ENCODE measurements around the gene PHF1.

The PHF1 gene

DNA sequence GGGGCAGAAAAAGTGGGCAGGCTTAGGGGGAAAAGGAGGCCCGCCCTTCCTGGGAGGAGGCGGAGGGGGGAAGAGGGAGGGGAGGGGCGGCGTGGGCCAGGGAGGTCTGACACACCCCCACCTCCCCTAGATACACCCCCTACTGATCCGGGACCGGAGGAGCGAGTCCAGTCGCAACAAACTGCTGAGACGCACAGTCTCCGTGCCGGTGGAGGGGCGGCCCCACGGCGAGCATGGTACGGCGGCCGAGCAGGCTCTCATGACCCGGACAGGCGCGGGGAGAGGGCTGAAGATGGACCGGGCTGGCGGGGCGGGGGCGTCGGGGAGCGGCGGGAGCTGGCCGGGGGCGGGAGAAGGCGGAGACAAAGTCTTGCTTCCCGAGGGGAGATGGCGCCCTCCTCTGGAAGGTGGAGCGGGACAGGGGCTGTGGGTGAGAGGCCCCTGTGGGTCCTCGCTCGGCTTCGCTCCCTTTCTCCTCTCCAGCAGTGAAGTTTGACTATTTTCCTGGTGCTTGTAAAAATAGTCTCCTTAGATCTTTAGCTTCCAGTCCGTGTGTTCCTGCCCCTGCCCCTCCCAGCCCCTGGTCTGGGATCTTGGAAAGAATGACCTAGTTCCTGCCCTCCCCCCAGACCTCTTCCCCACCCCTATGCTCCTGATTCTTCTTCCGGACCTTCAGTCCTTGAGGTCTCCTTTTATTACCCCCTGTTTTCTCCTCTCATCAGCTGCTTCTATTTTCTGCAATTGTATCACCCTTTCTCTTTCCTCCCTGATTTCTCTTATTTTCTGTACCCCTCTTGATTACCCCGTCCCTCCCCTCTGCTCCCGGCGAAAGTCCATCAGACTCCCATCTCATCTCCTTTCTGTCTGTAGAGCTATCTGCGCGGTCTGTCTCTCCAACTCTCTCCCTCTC, 15.1 kb downstream of the PHF1 start:
- Histone ChIP-seq H3K36me3 (ENCODE audit: control insufficient read depth, low read length) (no peaks in the 10 kb centered on the region), H3K9me3 (ENCODE audit: control insufficient read depth, insufficient read depth, low read length) (no peaks in the 10 kb centered on the region), H3F3A (ENCODE audit: control insufficient read depth, insufficient read depth) (peaks cover 37% of the 10 kb centered on the region), H3K79me2 (ENCODE audit: control insufficient read depth, low read length) (peaks cover 44% of the 10 kb centered on the region), H3K27me3 (ENCODE audit: control insufficient read depth, low read length) (peaks cover 5% of the 10 kb centered on the region; the same call in 1 of the 2 replicates), H4K20me1 (ENCODE audit: control insufficient read depth, insufficient read depth, low read depth, low read length) (no peaks in the 10 kb centered on the region), H3K9me2 (replicated peaks; ENCODE audit: control insufficient read depth, low read length) (no peaks in the 10 kb centered on the region), H3K4me2 (ENCODE audit: low read length) (peak overlapping the region; percentile 93), H3K4me1 (ENCODE audit: control insufficient read depth, low read length) (peaks cover 46% of the 10 kb centered on the region), H3K4me3 (ENCODE audit: low read length) (peak overlapping the region; percentile 81), H3K27ac (ENCODE audit: low read depth, low read length) (peak overlapping the region; percentile 91)
- TF ChIP-seq, protein P1, sequence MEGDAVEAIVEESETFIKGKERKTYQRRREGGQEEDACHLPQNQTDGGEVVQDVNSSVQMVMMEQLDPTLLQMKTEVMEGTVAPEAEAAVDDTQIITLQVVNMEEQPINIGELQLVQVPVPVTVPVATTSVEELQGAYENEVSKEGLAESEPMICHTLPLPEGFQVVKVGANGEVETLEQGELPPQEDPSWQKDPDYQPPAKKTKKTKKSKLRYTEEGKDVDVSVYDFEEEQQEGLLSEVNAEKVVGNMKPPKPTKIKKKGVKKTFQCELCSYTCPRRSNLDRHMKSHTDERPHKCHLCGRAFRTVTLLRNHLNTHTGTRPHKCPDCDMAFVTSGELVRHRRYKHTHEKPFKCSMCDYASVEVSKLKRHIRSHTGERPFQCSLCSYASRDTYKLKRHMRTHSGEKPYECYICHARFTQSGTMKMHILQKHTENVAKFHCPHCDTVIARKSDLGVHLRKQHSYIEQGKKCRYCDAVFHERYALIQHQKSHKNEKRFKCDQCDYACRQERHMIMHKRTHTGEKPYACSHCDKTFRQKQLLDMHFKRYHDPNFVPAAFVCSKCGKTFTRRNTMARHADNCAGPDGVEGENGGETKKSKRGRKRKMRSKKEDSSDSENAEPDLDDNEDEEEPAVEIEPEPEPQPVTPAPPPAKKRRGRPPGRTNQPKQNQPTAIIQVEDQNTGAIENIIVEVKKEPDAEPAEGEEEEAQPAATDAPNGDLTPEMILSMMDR (IDR thresholded peaks at IDR 0.05; ENCODE audit: low read depth, low read length, poor library complexity, severe bottlenecking), result peak; percentile 72
- no peak for TF ChIP-seq EZH2phosphoT487 (IDR thresholded peaks at IDR 0.05; ENCODE audit: borderline replicate concordance, low read length)

DNA sequence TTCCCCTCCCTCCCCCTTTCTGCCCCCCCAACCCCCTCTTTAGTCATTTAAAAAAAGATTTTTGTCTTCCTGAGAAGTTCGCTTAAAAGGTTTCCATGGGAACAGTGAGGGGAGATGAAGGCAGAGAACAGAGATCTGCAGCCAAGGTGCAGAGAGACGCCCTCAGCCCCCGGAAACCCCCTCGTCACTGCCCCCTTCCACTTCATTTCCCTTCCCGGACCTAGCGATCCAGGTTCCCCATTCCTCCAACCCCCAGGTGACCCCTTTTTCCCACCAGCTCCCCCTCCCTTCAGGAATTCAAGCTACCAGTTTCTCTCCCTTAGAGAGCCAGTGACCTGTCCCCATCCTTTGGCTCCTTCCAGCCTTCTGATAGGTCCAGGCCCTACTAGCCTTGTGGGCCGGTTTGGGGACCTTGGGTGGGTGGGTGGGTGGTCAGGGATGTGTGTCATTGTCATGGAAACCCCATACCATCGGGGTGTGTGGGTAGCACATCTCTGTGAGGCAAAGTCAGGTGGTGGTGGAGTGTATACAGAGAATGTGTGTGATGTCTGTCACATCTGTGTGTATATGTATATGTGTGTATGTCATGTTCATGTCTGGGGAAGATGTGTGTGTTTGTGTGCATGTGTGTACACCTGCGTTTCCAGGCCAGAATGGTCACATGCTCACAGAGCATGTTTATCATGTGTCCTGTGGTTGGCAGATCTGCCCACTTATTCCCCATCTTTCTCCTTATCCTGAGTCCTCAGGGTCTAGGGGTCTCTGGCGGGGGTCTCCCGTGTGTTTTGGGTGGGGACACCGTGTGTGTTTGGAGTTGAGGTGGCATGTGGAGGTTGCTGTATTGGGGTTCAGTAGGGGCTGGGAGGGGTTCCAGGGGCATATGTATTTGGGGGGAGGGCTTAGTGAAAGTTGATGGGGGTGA, 16.0 kb downstream of the PHF1 start:
- Histone ChIP-seq H3K9me3 (ENCODE audit: control insufficient read depth, insufficient read depth, low read length) (no peaks in the 10 kb centered on the region), H3K9me2 (replicated peaks; ENCODE audit: control insufficient read depth, low read length) (no peaks in the 10 kb centered on the region), H4K20me1 (ENCODE audit: control insufficient read depth, insufficient read depth, low read depth, low read length) (no peaks in the 10 kb centered on the region), H3K27ac (ENCODE audit: low read depth, low read length) (peak overlapping the region; percentile 91), H3K4me3 (ENCODE audit: low read length) (peak overlapping the region; percentile 81), H3F3A (ENCODE audit: control insufficient read depth, insufficient read depth) (peaks cover 35% of the 10 kb centered on the region), H3K4me1 (ENCODE audit: control insufficient read depth, low read length) (peaks cover 56% of the 10 kb centered on the region), H3K27me3 (ENCODE audit: control insufficient read depth, low read length) (0 out of 2 replicates have a peak, but pooled peaks cover 2% of the 10 kb centered on the region), H3K36me3 (ENCODE audit: control insufficient read depth, low read length) (no peaks in the 10 kb centered on the region), H3K4me2 (ENCODE audit: low read length) (peak overlapping the region; percentile 93), H3K79me2 (ENCODE audit: control insufficient read depth, low read length) (peaks cover 52% of the 10 kb centered on the region)
- TF ChIP-seq EZH2phosphoT487 (IDR thresholded peaks at IDR 0.05; ENCODE audit: borderline replicate concordance, low read length), result no peak
- TF ChIP-seq, protein P1 (IDR thresholded peaks at IDR 0.05; ENCODE audit: low read depth, low read length, poor library complexity, severe bottlenecking), result no peak

DNA sequence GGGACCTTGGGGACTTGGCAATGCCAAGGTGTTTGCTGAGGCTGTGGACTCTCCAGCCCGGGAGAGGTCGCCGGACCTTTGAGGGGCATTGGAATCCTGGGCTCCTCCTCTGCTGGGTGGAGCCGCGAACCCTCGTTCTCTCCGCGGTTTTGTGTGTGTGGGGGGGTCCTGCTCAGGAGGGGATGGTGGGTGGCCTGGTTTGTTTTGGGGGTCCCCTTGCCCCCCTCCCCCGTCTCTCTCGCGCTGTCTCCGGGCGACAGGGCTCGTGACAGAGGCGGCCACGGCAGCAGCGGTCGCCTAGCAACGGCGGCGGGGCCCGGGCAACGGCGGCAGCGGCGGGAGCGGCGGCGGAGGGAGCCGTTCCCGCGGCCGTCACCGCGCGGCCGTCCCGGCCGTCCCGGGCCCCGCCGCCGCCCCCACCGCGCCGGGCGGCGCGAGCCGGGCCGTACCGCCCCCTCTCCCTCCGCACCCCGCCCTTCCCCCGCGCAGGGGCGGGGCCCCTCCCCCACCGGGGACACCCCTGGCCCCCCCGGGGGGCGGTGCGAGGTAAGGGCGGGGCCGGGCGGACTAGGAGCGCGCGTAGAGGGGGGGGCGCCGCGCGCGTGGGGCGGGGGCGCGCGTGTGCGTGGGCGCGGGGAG, 16.9 kb downstream of the PHF1 start:
- peak overlapping the region; percentile 81 for H3K4me3 ChIP-seq (ENCODE audit: low read length)
- H3K9me2 ChIP-seq (replicated peaks; ENCODE audit: control insufficient read depth, low read length), result no peaks in the 10 kb centered on the region
- peak overlapping the region; percentile 97 for H3K4me2 ChIP-seq (ENCODE audit: low read length)
- peaks cover 2% of the 10 kb centered on the region; the same call in 1 of the 2 replicates for H3K36me3 ChIP-seq (ENCODE audit: control insufficient read depth, low read length)
- H3K27me3 ChIP-seq (ENCODE audit: control insufficient read depth, low read length), result 0 out of 2 replicates have a peak, but pooled peaks cover 2% of the 10 kb centered on the region
- peaks cover 57% of the 10 kb centered on the region for H3K79me2 ChIP-seq (ENCODE audit: control insufficient read depth, low read length)
- peaks cover 33% of the 10 kb centered on the region for H3F3A ChIP-seq (ENCODE audit: control insufficient read depth, insufficient read depth)
- H3K27ac ChIP-seq (ENCODE audit: low read depth, low read length), result peak overlapping the region; percentile 91
- no peaks in the 10 kb centered on the region for H4K20me1 ChIP-seq (ENCODE audit: control insufficient read depth, insufficient read depth, low read depth, low read length)
- H3K4me1 ChIP-seq (ENCODE audit: control insufficient read depth, low read length), result peaks cover 64% of the 10 kb centered on the region
- no peaks in the 10 kb centered on the region for H3K9me3 ChIP-seq (ENCODE audit: control insufficient read depth, insufficient read depth, low read length)
- TF ChIP-seq EZH2phosphoT487 (IDR thresholded peaks at IDR 0.05; ENCODE audit: borderline replicate concordance, low read length), result no peak
- TF ChIP-seq, protein P1 (IDR thresholded peaks at IDR 0.05; ENCODE audit: low read depth, low read length, poor library complexity, severe bottlenecking), result no peak
